ENCODE data around the gene CSRNP2. TPM values are rescaled to one million over a fixed set of nuclear protein-coding genes. Genes with fewer than 3 reads are reported as not detected.

Gene CSRNP2
- total RNA-seq, 4 donors from 2014 or later: 22.6 to 36.2 (median 31.1) TPM

GRCh38 chr12:51025836-51026638 lies 57.4 kb downstream of the CSRNP2 start, which contains the start of gene SLC11A2:
SLC11A2 (minus strand) TSS chr12:51026384; CDS start chr12:51010728, 15,656 bp downstream.
- peak; percentile 90 to 93 for DNase-seq (ENCODE audit: low spot score in 2 of 2)
- WGBS, 2 donors: 1% methylated on average over 51 to 54 of the region's 74 CpGs
- peak within 1 kb of the TSS; percentile 90 to 98 (median 94) for H3K27ac ChIP-seq

GRCh38 chr12:51025338-51025835 lies 58.0 kb downstream of the CSRNP2 start:
- Histone ChIP-seq H3K36me3 (no peaks in the 10 kb centered on the region), H3K27me3 (no peaks in the 10 kb centered on the region), H3K27ac (peak overlapping the region; percentile 90 to 98 (median 94)), H3K4me3 (peak overlapping the region; percentile 60 to 97 (median 75)), H3K9me3 (no peaks in the 10 kb centered on the region), H3K4me1 (peaks cover 0 to 58% (median 25%) of the 10 kb centered on the region in 4 donors)
- no peak for TF ChIP-seq POLR2A (IDR thresholded peaks at IDR 0.05)
- no peak for TF ChIP-seq EP300 (IDR thresholded peaks at IDR 0.05)
- TF ChIP-seq CTCF (IDR thresholded peaks at IDR 0.05): no peak
- DNase-seq (ENCODE audit: low spot score in 2 of 2): no peak
- 6% methylated on average over 9 of the region's 9 CpGs for WGBS, 2 donors

More at GRCh38 chr12:51025836-51026638, 57.4 kb downstream of the CSRNP2 start, which contains the start of gene SLC11A2:
- H3K4me3 ChIP-seq: peak within 1 kb of the TSS; percentile 60 to 97 (median 75)
- TF ChIP-seq EP300 (IDR thresholded peaks at IDR 0.05) (peak; percentile 50 to 87), CTCF (IDR thresholded peaks at IDR 0.05) (peak in 1 of 5 experiments; percentile 41), POLR2A (IDR thresholded peaks at IDR 0.05) (peak; percentile 57 to 69)
- no peaks in the 10 kb centered on the region for H3K36me3 ChIP-seq
- H3K27me3 ChIP-seq: no peaks in the 10 kb centered on the region
- H3K9me3 ChIP-seq: no peaks in the 10 kb centered on the region
- H3K4me1 ChIP-seq: peaks cover 0 to 51% (median 22%) of the 10 kb centered on the region in 4 donors

GRCh38 chr12:51023625-51024382 lies 59.6 kb downstream of the CSRNP2 start:
- TF ChIP-seq POLR2A (IDR thresholded peaks at IDR 0.05) (no peak), EP300 (IDR thresholded peaks at IDR 0.05) (no peak), CTCF (IDR thresholded peaks at IDR 0.05) (no peak)
- Histone ChIP-seq H3K4me1 (peaks cover 0 to 68% (median 25%) of the 10 kb centered on the region in 4 donors), H3K27ac (peak overlapping the region; percentile 90 to 98 (median 94)), H3K4me3 (peak overlapping the region; percentile 60 to 97 (median 75)), H3K27me3 (no peaks in the 10 kb centered on the region), H3K36me3 (no peaks in the 10 kb centered on the region), H3K9me3 (no peaks in the 10 kb centered on the region)
- DNase-seq (ENCODE audit: low spot score in 2 of 2): no peak
- 40 to 47% methylated on average over 4 of the region's 4 CpGs for WGBS, 2 donors

GRCh38 chr12:51021694-51022093 lies 61.7 kb downstream of the CSRNP2 start:
- no peak for DNase-seq (ENCODE audit: low spot score in 2 of 2)
- Histone ChIP-seq H3K4me3 (no peak overlapping the region), H3K9me3 (no peaks in the 10 kb centered on the region), H3K27me3 (no peaks in the 10 kb centered on the region), H3K27ac (peak overlapping the region in 3 of 4 donors; percentile 44 to 90 (median 85)), H3K36me3 (no peaks in the 10 kb centered on the region), H3K4me1 (peaks cover 0 to 66% (median 25%) of the 10 kb centered on the region in 4 donors)
- WGBS, 2 donors: 49 to 55% methylated on average over 1 of the region's 1 CpG
- TF ChIP-seq EP300 (IDR thresholded peaks at IDR 0.05) (no peak), CTCF (IDR thresholded peaks at IDR 0.05) (no peak), POLR2A (IDR thresholded peaks at IDR 0.05) (no peak)

Data from tibial nerve (tissue), 4 donors.